HG02571 (cell line): Measurements from ENCODE around the gene PDSS2.
A peak's percentile ranks its signal among the peaks of the same experiment; 100 is the strongest.

Experiments used
- ATAC-seq: cut with Tn5 transposase; IDR thresholded peaks from one replicate; pipeline ENCODE4 v1.9.1; 2021; ENCODE audit warnings: mild to moderate bottlenecking, moderate library complexity; ENCODE audit not compliant: unreplicated experiment

Gene PDSS2, protein sequence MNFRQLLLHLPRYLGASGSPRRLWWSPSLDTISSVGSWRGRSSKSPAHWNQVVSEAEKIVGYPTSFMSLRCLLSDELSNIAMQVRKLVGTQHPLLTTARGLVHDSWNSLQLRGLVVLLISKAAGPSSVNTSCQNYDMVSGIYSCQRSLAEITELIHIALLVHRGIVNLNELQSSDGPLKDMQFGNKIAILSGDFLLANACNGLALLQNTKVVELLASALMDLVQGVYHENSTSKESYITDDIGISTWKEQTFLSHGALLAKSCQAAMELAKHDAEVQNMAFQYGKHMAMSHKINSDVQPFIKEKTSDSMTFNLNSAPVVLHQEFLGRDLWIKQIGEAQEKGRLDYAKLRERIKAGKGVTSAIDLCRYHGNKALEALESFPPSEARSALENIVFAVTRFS

DNA sequence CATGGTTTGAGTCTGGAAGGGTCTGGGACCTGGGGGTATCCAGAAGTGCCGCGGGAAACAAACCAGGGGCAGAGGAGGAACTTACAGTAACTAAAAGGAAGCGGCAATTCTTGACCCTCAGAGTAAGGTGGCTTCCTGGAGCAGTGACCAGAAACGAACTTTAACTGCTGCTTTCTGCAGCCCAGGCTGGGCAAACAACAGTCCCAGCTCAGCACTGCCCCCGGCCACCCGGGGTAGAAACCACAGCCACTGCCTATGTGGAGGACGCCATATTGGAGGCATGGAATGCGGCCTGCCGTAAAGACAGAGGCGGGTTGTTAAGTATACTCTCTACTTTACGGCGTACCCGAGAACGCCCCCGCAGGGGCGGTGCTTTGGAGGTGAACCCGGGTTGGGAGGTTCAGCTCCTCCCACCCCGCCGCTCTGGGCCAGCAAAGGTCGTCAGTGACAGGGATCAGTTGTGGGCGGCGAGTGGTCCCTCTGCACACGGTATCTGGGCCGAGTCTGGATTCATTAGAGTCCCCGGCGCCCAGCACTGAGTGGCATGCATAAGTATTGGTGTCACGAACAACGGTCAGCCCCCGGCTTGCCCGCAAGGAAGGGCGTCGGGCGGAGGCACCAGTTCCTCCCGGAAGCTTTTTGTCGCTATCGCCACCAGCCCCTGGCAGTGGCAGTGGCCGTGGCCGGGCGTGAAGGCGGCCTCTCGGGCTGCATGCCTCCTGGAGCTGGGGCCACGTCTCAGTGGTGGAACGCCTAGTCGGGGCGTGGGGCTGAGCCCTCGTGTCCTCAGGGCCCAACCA, at the start of gene PDSS2:
PDSS2 (minus strand) TSS at position 282 of the 800 bp plus-strand sequence; CDS start at position 3, 279 bp downstream.
- peak; percentile 95 for ATAC-seq

DNA sequence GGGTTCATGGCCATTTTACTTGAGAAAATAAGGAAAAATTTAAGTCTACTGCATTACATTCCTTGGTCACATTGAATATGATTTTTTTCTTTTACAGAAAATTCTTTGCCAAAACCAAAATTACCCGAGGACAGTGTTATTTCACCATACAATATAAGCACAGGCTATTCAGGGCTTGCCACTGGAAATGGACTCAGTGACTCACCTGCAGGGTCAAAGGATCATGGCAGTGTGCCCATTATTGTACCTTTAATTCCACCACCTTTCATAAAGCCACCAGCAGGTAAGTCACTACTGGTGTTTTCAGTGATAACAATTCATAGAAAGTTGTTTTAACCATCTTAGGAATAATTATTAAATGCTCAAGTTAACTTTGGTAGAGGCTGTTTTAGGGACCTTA, 46.8 kb upstream of the PDSS2 start:
- no peak for ATAC-seq

DNA sequence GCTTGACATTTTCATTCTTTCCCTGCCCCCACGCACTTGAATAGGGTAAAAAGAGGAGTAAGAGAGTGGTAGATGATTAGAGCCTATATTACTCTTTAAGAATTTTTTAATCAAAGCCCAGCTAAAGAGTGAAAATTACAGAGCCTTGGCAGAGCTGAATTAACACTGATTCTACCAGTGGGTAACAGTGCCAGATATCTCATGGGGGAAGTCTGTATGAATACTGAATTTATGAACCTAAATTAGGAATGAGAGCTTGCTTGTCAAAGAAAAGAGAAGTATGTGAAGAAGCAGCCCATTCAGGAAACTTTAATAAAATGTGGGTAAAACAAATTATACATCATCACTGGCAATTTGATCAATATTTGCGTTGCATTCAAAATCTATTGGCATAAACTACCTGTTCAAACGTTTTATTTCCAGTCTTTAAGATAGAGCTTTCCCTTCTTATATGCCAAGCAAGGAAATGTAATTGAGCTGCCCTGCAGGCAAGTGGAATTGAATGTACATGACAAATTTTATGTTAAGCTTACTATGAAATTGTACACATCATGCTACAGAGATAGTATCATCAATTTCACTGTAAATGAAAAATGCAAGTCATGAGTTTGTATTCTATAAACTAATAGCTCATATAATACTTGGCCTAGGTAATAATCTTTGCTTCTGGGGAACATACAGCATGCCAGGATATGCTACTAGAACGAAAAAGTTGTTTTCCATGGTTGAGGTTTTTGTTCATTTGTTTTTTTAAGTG, 45.1 kb upstream of the PDSS2 start:
- no peak for ATAC-seq

DNA sequence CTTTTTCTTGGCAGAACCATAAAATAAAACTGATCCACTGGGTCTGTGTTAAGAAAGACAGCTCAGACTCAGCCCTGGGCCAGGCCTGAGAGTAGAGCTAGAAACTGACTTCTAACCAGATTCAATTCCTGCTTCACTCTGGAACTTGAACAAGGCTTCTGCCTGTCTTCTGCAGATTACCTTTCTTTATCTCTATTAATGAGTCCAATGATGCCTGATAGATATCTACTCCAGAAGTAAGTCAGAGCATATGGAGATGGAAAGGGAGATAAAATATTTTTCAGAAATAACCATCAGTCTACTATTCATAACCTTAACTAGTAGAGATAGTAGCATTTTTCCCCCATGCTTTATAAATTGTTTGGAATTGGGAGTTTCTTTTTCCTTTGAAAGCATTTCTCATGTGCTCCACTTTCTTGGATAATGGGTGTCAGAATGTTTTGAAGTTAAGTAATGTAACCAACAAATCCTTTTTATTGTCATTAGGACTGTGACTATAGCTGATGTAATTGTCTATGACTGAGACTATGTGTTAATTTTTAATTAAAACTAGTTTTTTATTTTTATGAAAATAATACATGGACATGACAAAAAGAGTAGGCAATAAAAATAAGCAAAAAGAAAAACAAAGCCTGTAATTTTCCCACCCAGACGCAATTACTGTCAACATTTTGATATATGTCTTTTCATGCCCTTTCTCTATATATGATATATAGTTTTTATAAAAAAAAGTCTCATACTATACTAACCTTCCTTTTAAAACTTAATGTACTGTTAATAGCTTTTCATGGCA, 37.7 kb upstream of the PDSS2 start:
- ATAC-seq = no peak

DNA sequence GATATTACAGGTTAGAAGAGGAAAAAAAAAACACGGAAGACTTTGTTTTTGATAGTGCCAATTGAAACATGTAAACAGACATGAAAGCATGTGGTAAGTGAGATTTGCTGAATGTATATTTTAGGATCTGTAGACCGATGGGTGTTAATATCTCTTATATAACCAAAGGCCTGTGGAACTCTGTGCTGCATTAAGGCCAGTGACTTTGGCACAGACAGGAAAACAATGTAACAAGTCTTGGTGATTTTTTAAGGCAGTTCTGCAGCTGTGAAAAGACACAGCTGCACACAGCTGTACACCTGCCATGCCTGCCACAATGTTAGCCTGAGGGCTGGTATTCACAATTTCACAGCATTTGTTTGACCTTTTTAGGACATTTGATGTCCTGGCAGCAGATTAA, 36.6 kb upstream of the PDSS2 start:
- no peak for ATAC-seq

DNA sequence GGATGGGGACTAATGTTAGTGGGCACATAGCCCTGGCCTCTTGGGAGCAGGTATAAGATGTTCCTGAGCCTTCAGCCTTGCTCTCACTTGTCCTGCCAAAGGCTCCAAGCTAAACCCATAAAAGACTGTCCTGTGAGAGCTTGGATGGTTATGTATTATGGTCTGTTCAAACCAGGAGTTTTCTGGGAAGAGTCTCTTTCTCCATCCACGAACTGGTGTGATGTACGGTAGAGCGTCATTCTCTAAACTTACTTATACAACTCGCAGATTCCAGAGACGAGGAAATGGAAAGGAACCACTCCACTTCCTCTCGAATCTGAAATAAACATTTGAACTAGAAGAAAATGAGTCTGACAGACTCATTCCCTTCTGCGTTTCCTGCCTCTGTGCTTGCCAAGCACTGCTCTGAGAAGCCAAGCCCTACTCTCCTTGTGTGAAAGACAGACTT, 35.9 kb upstream of the PDSS2 start:
- no peak for ATAC-seq

DNA sequence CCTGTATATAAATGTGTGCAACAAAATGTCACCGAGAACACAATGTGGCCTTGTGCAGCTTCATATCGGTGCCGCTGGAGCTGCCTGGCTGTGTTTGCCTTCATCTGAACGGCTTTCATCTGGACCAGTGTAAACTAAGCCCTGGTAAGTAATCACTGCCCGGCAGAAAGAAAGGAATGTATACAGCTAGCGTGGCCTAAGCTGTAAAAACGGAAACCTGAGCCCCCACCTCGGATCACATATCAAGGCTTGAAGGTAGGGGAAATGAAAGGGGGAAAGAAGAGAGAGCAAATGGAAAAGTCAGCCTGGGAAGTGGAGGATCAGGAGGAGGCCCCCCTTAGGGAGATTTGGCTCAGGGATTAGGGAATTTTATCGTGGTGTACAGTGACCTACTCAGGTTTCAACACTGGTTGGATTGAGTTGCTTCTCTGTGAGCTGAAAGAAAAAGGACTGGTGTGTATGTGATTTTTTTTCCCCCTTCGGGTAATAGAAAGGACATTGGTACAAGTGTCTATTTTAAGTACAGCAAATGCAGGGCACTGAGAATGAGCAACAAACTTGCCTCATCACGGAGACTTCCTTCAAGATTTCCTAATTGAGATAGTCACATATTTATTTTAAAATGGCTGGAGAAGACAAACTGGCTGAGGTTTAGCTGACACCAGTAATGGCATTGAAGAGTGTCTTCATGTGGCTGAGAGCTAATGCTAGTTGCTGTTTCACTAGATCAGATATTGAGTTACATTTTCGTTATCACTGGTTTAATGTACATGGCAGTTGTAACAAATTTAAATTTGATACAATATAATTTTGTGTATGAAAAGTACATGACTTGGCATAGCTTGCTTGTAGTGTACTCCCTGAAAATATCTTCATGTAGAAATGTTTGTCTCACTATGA, 34.0 kb upstream of the PDSS2 start:
- no peak for ATAC-seq

DNA sequence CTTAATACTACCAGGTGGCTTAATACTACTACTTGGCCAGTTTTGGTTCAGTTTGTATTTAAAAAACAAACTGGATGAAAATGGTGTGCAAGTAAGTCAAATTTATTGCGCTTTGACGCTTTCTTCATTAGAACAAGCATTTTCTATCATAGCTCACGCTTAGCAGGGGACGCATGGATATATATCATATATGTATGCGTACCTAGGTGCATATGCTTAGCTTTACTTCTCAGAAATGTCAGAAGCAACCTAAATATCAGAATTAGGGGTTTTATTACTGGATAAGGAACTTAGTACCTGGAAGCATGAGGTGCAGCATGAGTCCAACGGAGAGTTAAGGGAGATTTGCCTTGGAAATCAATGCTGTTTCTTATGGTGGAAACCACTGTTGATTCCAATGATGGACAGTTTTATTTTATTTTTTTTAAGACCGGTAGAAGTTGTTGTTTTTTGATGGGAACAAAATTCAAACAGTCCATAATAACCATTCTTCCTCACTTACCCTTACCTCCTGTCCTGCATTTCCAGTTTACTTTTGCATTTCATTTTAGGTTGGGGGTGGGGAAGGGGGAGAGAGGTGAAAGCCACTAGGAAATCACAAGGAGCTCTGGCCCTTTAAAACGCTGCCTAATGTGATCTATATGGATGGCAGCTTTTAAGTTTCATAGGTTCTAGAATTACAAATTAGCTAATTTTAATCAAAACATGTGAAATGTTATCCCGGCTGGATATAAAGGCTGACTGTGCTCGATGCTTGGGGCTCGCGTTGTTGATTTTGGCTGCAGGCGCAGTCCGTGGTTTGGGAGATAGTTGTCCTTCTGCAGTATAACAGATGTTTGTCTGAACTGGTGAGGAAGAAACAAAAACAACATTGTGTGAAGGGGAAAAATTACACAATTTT, 32.6 kb upstream of the PDSS2 start:
- no peak for ATAC-seq

DNA sequence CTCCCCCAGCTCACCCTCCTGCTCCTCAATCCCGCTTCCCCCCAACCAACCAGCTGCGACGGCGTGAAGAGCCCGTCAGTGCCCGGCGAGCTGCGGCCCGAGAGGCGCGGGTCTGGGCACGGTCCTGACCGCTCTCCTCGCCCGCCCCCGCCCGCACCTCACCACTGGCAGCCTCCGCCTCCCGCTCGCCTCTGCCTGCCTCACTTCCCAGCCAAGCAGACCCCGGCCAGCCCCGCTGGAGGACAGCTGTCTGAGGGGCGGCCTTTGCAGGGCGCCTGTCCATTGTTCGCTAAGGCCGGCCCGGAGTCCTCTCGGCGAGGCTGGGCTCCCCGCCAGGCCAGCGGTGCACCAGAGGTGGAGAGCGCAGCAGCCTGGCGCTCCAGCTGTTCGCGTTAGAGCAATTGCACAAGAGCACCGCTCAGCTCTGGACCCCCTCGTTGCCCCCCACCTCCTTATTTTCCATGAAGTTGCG, 31.8 kb upstream of the PDSS2 start:
- ATAC-seq = no peak

DNA sequence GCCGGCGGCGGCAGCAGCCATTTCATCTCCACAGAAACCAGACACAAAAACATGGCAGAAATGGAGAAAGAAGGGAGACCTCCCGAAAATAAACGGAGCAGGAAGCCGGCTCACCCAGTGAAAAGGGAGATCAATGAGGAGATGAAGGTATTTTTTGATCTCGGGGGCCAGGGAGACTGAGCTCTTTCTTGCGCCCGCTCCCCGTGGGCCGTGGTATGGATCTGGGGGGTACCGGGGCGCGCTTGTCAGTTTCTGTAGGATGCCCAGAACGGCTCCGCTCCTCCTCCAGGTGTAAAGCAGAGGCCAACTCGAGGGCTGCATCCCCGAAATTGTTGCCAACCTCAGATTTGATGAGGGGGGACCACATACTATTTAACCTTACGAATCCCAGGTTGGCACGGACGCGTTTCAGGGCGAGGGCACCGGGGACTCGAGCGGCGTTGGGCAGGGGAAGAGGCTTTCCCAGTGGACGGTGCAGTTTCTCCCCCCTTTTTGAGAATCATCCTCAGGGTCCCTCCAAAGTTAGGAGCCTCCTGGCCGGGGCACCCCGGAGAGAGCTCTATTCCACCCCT, 31.3 kb upstream of the PDSS2 start:
- no peak for ATAC-seq

DNA sequence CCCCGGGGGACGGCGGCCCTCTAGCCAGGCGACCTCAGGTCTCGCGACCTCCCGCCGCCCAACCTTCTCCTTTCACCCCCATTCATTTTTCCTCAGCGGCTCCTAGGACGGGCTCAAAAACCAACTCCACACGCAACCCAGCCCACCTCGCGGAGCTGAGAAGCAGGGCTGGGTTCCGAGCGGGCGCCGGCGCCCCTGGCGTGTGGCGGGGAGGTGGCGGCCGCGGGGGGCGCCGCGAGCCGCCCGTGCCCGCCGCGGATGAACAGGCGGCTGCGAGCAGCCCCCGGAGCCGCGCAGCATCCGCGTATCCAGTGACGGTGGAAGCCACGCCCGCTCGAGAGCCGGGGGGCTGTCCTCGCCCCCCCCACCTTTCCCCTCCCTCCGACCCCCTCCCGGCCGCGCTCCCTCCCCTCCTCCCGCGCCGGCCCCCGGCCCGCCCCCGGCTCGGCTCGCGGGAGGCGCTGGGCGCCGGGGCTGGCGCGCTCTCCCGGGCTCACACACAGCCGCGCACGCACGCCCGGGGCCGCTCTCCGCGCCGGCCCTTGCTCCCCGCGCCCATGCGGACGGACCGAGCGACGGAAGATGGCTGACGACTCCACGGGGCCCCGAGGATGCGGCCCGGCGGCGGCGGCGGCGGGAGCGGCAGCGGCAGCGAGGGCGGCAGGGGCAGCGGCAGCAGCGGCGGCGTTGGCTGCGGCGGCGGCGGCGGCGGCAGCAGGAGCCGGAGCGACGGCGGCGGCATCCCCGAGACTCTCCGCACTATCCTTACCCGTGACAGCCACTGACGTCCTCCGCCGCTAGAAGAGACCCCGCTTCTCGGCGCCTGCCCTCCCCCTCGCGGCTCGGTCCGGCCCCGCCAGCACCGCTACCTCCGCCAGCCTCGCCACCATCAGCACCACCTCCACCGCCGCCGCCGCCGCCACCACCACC, 30.5 kb upstream of the PDSS2 start, which contains the start of gene SOBP:
SOBP (plus strand) TSS at position 482 of the 930 bp plus-strand sequence. CDS start 500 bp downstream, outside the sequence.
- ATAC-seq = no peak

DNA sequence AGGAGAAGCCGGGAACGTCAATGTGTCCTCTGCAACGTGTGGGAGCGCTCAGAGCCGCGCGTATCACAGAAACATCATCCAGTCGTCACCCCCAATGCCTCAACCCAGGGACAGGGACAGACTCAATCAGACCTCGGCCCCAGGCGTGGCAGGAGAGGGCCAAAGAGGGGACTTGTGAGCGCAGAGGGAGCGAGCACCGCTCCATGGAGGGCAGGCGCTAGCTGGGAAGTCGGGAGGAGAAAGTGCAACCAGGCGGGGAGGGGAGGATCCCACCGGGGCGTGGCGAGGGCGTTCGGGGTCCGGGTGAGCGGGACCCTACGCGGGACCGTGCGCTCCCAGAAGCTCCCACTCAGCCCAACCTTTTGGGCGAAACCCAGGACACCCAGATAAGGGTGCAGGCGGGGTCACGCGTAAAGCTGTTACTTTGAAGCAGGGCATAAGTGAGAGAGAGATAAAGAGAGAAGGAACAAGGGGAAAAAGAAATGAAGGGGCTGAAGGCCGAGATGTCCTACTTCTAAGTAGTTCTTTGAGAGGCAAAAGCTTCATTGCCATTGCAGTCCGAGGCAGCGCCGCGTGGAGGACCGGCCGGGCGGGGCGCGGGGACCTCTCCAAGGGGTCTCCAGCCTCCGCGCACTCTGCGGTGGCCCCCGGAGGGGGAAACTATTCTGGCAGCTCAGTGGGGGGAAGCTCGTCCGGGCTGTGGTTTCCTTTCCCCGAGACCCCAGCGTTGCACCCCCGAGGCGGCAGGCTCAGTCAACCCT, 29.7 kb upstream of the PDSS2 start:
- ATAC-seq = no peak

DNA sequence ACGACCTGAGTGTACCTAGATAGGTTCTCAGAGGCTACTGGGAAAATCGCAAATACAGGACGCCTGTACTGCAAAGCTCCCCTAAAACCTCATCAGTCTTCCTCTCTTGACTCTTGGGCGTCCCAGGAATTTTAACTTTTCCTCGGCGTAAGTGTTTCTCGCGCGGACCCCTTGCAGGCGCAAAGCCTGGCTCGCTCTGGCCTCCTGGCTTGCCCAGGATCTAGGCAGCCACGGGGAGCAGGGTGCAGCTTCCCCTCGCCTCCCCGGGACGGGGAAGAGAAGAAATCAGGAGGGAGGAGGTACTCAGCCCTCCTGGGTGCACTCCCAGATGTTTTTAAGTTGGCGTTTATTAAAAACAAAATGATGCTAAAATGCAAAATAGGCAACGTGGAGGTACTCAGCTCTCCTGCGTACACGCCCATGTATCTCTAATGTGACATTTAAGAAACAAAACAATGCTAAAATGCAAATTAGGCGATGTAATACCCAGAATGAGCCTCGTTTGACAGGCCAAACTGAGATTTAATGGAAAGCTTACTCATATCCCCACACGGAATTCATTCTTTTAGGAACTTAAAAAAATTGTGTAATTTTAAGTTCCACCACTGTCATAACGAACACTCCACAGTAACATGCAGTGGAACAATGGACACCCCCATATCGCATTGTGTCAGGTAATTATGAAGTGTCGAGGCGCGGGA, 29.0 kb upstream of the PDSS2 start:
- ATAC-seq = no peak

DNA sequence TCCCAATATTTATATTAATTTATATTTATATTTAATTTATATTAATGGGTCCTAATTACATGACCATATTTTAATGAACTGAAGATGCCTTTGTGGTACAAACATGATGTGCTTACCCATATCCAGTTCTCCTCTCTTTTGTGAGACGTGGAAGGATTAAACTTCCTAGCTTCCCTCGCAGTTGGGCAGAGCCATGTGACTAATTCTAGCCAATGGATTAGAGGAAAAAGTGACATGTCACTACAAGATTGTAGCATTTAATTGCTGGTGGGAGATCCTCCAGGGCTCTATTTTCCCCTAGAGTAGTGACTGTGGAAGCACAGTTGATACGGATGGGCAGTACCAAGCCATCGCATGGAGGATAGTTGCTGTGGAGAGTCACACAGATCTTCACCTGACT, 25.8 kb upstream of the PDSS2 start:
- no peak for ATAC-seq

DNA sequence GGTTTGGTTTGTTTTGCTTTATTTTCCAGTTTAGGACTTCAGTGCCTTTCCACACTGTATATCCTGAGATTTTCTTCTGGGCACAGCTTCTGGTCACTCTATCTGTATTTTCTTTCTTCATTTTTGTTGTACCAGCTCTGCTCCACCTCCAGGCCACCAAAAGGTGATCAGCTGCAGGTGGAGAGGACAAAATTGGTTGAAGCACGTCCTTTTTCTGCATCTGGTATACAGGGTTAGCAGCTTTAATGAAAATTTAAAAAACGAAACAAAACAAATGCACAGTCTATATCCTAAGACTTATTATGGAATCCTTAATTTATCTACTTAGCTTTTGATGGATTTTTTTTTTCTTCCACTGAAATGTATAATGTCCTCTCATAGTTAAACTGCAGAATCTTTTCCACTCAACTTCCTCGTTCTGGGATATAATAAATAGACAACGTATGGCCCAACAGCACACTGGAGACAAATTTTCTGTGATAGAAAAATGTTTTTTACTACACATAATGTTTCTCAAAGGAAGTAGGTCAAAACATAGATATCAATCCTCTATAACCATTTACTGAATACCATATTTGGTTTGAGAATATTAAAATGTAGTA, 19.8 kb upstream of the PDSS2 start:
- ATAC-seq = no peak
